HepG2 (cell line): ENCODE data around the gene KIAA1958. TPM values are rescaled to one million over a fixed set of nuclear protein-coding genes. Genes with fewer than 3 reads are reported as not detected.

Source experiments
- FOSL2 ChIP-seq: sonication (generic); formaldehyde crosslinking; IDR thresholded peaks from 2 replicates; pipeline ENCODE4 v1.4.0; 2020; ENCODE audit warnings: missing genetic modification reagents
- HIVEP1 ChIP-seq: sonication (generic); formaldehyde crosslinking; IDR thresholded peaks from 2 replicates; pipeline ENCODE4 v1.4.0; 2020; ENCODE audit warnings: mild to moderate bottlenecking, missing genetic modification reagents
- IRX3 ChIP-seq: sonication (generic); formaldehyde crosslinking; IDR thresholded peaks from 2 replicates; pipeline ENCODE4 v1.8.1; 2023; ENCODE audit warnings: mild to moderate bottlenecking, low read depth, missing genetic modification reagents, borderline replicate concordance
- LRRFIP1 ChIP-seq: sonication (generic); formaldehyde crosslinking; conservative IDR thresholded peaks from 2 replicates; pipeline ENCODE4 v1.4.0; 2020; ENCODE audit warnings: missing genetic modification reagents
- MLLT10 ChIP-seq: sonication (generic); formaldehyde crosslinking; IDR thresholded peaks from 2 replicates; pipeline ENCODE4 v1.4.0; 2020; ENCODE audit warnings: missing genetic modification reagents
- MZF1 ChIP-seq: sonication (generic); formaldehyde crosslinking; IDR thresholded peaks from 2 replicates; pipeline ENCODE4 v1.8.1; 2023; ENCODE audit warnings: mild to moderate bottlenecking, missing genetic modification reagents, borderline replicate concordance
- NKX3-1 ChIP-seq: sonication (generic); formaldehyde crosslinking; IDR thresholded peaks from 2 replicates; pipeline ENCODE4 v1.5.0; 2020; ENCODE audit warnings: missing genetic modification reagents
- POLR2A ChIP-seq, 2 experiments: IDR thresholded peaks; 2 replicates each; pipeline ENCODE4 v1.6.1; 2011; ENCODE audit warnings: low read depth in 2 of 2, low read length in 2 of 2, mild to moderate bottlenecking in 1 of 2, moderate library complexity in 1 of 2; ENCODE audit not compliant: insufficient read depth in 1 of 2
- SYNCRIP ChIP-seq: fragments of 200-400 bp; formaldehyde crosslinking; IDR thresholded peaks from 2 replicates; pipeline ENCODE4 v1.6.1; 2018; ENCODE audit warnings: mild to moderate bottlenecking, low read depth, low read length; ENCODE audit not compliant: insufficient read depth
- TBP ChIP-seq: sonication (generic); formaldehyde crosslinking; IDR thresholded peaks from 2 replicates; pipeline ENCODE4 v1.5.0; 2020; ENCODE audit warnings: missing genetic modification reagents
- ZBTB7A ChIP-seq: sonication (generic); formaldehyde crosslinking; IDR thresholded peaks from 2 replicates; pipeline ENCODE4 v1.8.0; 2022; ENCODE audit warnings: mild to moderate bottlenecking, missing genetic modification reagents
- ZFP41 ChIP-seq: sonication (generic); formaldehyde crosslinking; IDR thresholded peaks from 2 replicates; pipeline ENCODE4 v1.4.0; 2020; ENCODE audit warnings: mild to moderate bottlenecking, missing genetic modification reagents, borderline replicate concordance
- ZNF292 ChIP-seq: sonication (generic); formaldehyde crosslinking; IDR thresholded peaks from 2 replicates; pipeline ENCODE4 v1.8.1; 2022; ENCODE audit warnings: mild to moderate bottlenecking, low read depth, missing genetic modification reagents, borderline replicate concordance
- ZNF337 ChIP-seq: sonication (generic); formaldehyde crosslinking; IDR thresholded peaks from 2 replicates; pipeline ENCODE4 v1.5.1; 2020; ENCODE audit warnings: missing genetic modification reagents, low read depth, mild to moderate bottlenecking, borderline replicate concordance
- ZNF570 ChIP-seq: sonication (generic); formaldehyde crosslinking; IDR thresholded peaks from 2 replicates; pipeline ENCODE4 v1.4.0; 2020; ENCODE audit warnings: mild to moderate bottlenecking, missing genetic modification reagents, borderline replicate concordance
- ZNF672 ChIP-seq: sonication (generic); formaldehyde crosslinking; IDR thresholded peaks from 2 replicates; pipeline ENCODE4 v1.8.1; 2022; ENCODE audit warnings: missing genetic modification reagents
- polyA plus RNA-seq, 8 experiments: library from polyadenylated mRNA; depleted of rRNA in 3 of 8; stranded (reverse) in 7 of 8; unstranded in 1 of 8; fragments of >200 nt; fragmentation: Illumina TruSeq in 4 of 8; extraction: Trizol in 4 of 8; gene quantifications; 2 replicates each; pipeline versions ENCODE4 v1.2.1 to v1.2.3, GENCODE V29; 2011 to 2016; ENCODE audit warnings: low read depth in 4 of 8, missing spikeins in 1 of 8, mixed read lengths in 1 of 8; ENCODE audit not compliant: insufficient read depth in 1 of 8
- total RNA-seq, 5 experiments: library from RNA; depleted of rRNA; stranded (reverse); fragments of >200 nt; fragmentation: Illumina TruSeq; extraction: Trizol; gene quantifications; 2 replicates each; pipeline ENCODE4 v1.2.3, GENCODE V29; 2016; ENCODE audit warnings: low read depth in 1 of 5
- TF ChIP-seq, protein P1 (sequence below): IDR thresholded peaks from 2 replicates; pipeline ENCODE4 v1.6.1; 2016; ENCODE audit warnings: low read depth, missing genetic modification reagents, missing compliant biosample characterization
- TF ChIP-seq, protein P2 (sequence below): sonication (generic); formaldehyde crosslinking; IDR thresholded peaks from 2 replicates; pipeline ENCODE4 v1.4.0; 2020; ENCODE audit warnings: missing genetic modification reagents, borderline replicate concordance

Gene KIAA1958
- total and polyA plus RNA-seq, 2 of the 13 experiments (the other 11 are each of a cell fraction or from before 2014, with no cell fraction given), result 8.5 to 10.3 TPM

DNA sequence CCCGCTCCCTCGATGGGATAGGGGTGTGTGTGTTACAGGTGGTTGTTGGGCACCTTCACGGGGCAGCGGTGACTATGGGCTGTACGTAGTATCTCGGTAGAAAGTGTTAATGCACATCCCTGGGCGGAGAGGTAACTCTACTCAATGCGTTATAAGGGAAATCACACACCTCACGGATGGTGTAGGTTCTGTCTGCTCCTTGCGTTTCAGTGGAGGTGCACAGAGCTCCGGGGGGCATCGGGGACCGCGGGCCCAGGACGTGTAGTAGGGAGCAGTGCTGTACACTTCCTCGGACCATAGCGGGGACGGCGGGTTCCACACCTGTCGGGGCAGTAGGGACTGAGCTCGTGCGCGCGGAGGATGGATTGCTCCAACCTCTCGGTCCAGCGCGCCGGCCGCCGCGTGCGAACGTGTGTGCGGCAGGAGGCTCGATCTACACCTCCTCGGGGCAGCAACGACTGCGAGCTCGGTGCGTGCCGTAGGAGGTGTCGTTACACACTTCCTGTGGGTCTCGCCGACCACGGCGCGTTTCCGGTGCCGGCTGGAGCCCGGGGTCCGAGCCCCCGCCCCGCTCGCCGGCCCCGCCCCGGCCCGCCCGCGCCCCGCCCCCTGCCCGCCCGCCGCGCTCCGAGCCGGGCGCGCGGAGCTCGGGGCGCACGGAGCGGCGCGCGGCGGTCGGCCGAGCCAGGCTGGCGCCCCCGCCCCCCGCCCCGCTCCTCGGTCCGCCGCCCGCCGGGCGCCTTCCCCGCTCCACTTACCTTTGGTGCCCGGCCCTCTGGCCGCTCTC lies at the start of gene KIAA1958 (continued):
- TF ChIP-seq, protein P1, sequence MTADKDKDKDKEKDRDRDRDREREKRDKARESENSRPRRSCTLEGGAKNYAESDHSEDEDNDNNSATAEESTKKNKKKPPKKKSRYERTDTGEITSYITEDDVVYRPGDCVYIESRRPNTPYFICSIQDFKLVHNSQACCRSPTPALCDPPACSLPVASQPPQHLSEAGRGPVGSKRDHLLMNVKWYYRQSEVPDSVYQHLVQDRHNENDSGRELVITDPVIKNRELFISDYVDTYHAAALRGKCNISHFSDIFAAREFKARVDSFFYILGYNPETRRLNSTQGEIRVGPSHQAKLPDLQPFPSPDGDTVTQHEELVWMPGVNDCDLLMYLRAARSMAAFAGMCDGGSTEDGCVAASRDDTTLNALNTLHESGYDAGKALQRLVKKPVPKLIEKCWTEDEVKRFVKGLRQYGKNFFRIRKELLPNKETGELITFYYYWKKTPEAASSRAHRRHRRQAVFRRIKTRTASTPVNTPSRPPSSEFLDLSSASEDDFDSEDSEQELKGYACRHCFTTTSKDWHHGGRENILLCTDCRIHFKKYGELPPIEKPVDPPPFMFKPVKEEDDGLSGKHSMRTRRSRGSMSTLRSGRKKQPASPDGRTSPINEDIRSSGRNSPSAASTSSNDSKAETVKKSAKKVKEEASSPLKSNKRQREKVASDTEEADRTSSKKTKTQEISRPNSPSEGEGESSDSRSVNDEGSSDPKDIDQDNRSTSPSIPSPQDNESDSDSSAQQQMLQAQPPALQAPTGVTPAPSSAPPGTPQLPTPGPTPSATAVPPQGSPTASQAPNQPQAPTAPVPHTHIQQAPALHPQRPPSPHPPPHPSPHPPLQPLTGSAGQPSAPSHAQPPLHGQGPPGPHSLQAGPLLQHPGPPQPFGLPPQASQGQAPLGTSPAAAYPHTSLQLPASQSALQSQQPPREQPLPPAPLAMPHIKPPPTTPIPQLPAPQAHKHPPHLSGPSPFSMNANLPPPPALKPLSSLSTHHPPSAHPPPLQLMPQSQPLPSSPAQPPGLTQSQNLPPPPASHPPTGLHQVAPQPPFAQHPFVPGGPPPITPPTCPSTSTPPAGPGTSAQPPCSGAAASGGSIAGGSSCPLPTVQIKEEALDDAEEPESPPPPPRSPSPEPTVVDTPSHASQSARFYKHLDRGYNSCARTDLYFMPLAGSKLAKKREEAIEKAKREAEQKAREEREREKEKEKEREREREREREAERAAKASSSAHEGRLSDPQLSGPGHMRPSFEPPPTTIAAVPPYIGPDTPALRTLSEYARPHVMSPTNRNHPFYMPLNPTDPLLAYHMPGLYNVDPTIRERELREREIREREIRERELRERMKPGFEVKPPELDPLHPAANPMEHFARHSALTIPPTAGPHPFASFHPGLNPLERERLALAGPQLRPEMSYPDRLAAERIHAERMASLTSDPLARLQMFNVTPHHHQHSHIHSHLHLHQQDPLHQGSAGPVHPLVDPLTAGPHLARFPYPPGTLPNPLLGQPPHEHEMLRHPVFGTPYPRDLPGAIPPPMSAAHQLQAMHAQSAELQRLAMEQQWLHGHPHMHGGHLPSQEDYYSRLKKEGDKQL (CRISPR knock-in tag), result no peak
- TF ChIP-seq ZNF292 (peak; percentile 92), POLR2A (IDR thresholded peaks at IDR 0.05; ENCODE audit: insufficient read depth in 1 of 2, low read depth in 2 of 2, low read length in 2 of 2) (peak; percentile 92 to 99), NKX3-1 (no peak), SYNCRIP (no peak), IRX3 (CRISPR knock-in tag) (no peak), LRRFIP1 (CRISPR knock-in tag) (no peak), MZF1 (CRISPR knock-in tag) (peak; percentile 78; the same call in 1 of the 2 replicates), TBP (CRISPR knock-in tag) (no peak), ZFP41 (CRISPR knock-in tag) (peak; percentile 94), ZBTB7A (peak; percentile 42; the same call in 1 of the 2 replicates), MLLT10 (no peak), ZNF337 (CRISPR knock-in tag) (no peak), ZNF570 (CRISPR knock-in tag) (no peak), ZNF672 (CRISPR knock-in tag) (no peak), HIVEP1 (peak; percentile 75; the same call in 1 of the 2 replicates), FOSL2 (CRISPR knock-in tag) (peak; percentile 26; the same call in 1 of the 2 replicates)
- TF ChIP-seq, protein P2, sequence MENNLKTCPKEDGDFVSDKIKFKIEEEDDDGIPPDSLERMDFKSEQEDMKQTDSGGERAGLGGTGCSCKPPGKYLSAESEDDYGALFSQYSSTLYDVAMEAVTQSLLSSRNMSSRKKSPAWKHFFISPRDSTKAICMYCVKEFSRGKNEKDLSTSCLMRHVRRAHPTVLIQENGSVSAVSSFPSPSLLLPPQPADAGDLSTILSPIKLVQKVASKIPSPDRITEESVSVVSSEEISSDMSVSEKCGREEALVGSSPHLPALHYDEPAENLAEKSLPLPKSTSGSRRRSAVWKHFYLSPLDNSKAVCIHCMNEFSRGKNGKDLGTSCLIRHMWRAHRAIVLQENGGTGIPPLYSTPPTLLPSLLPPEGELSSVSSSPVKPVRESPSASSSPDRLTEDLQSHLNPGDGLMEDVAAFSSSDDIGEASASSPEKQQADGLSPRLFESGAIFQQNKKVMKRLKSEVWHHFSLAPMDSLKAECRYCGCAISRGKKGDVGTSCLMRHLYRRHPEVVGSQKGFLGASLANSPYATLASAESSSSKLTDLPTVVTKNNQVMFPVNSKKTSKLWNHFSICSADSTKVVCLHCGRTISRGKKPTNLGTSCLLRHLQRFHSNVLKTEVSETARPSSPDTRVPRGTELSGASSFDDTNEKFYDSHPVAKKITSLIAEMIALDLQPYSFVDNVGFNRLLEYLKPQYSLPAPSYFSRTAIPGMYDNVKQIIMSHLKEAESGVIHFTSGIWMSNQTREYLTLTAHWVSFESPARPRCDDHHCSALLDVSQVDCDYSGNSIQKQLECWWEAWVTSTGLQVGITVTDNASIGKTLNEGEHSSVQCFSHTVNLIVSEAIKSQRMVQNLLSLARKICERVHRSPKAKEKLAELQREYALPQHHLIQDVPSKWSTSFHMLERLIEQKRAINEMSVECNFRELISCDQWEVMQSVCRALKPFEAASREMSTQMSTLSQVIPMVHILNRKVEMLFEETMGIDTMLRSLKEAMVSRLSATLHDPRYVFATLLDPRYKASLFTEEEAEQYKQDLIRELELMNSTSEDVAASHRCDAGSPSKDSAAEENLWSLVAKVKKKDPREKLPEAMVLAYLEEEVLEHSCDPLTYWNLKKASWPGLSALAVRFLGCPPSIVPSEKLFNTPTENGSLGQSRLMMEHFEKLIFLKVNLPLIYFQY, result peak; percentile 56; the same call in 1 of the 2 replicates
